Sigmoid colon (tissue), 4 donors: Measurements from ENCODE around the gene SUSD4.

Experiments used
- EP300 ChIP-seq, 4 donors: sonication (generic); formaldehyde crosslinking; IDR thresholded peaks; one replicate each; pipeline ENCODE4 v1.6.1; 2017; ENCODE audit warnings: antibody characterized with exemption in 4 of 4
- TF ChIP-seq, protein P1 (sequence below), 4 experiments: fragments of 450-650 bp in 3 of 4; fragments of 200-600 bp in 1 of 4; IDR thresholded peaks; one replicate each; pipeline ENCODE4 v1.5.1; 2016 to 2019; ENCODE audit warnings: antibody characterized with exemption in 4 of 4, mild to moderate bottlenecking in 3 of 4, moderate library complexity in 2 of 4

DNA sequence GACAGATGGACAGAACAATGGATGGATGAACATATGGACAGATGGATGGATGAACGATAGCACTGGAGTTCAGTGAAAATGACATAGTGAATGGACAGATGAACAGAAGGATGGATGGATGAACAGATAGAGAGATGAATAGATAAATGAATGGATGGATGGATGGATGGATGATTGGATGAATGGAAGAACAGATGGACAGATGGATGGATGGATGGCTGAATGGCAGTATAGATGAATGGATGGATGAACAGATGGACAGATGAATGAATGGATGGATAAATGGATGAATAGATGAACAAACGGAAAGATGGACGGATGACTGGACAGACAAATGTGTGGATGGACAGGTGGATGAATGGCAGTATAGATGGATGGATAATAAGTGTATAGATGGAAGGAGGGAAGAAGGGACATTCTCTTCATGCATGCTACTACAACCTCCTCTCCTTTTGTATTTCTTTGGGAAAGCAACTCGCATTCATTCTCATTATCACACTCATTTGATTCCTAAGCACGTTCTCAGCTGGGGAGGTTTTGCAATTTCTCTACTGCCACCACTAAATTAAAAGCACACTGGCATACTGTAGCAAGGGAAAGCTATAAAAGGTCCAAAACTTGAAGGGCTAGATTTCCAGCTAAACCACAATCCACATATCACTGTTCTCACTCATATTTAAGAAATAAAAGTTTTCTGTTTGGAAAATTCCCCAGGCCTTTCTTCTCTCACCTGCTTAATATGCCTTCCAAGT is 34.1 kb downstream of the SUSD4 start:
- TF ChIP-seq, protein P1, sequence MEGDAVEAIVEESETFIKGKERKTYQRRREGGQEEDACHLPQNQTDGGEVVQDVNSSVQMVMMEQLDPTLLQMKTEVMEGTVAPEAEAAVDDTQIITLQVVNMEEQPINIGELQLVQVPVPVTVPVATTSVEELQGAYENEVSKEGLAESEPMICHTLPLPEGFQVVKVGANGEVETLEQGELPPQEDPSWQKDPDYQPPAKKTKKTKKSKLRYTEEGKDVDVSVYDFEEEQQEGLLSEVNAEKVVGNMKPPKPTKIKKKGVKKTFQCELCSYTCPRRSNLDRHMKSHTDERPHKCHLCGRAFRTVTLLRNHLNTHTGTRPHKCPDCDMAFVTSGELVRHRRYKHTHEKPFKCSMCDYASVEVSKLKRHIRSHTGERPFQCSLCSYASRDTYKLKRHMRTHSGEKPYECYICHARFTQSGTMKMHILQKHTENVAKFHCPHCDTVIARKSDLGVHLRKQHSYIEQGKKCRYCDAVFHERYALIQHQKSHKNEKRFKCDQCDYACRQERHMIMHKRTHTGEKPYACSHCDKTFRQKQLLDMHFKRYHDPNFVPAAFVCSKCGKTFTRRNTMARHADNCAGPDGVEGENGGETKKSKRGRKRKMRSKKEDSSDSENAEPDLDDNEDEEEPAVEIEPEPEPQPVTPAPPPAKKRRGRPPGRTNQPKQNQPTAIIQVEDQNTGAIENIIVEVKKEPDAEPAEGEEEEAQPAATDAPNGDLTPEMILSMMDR (IDR thresholded peaks at IDR 0.05) = no peak
- TF ChIP-seq EP300 (IDR thresholded peaks at IDR 0.05) = no peak
